Measurements from ENCODE around the gene TNS2.

- no peak for TF ChIP-seq CTCF (IDR thresholded peaks at IDR 0.05; ENCODE audit: low read length)
- no peak for TF ChIP-seq EZH2 (IDR thresholded peaks at IDR 0.05; ENCODE audit: borderline replicate concordance, low read length)
Measured at GRCh38 chr12:53113951-53114350, 64.1 kb downstream of the TNS2 start.
